GM12801 (cell line): ENCODE results near the gene SPINK14.

Experiments
- CTCF ChIP-seq: IDR thresholded peaks from one replicate; pipeline ENCODE4 v1.5.1; 2011; ENCODE audit warnings: control low read depth; ENCODE audit not compliant: insufficient read length; ENCODE audit errors: extremely low read depth

SPINK14 gene

GRCh38 chr5:148166550-148167283, 1.6 kb upstream of the SPINK14 start:
- TF ChIP-seq CTCF, result no peak

- no peak for TF ChIP-seq CTCF
These were observed 4.0 kb downstream of the SPINK14 start for GRCh38 chr5:148172377-148172776.

GRCh38 chr5:148176480-148176879, 8.1 kb downstream of the SPINK14 start:
- TF ChIP-seq CTCF, result no peak

- TF ChIP-seq CTCF, result no peak
These were observed 8.9 kb downstream of the SPINK14 start for GRCh38 chr5:148177207-148177606.

- no peak for TF ChIP-seq CTCF
These were observed 11.0 kb downstream of the SPINK14 start for GRCh38 chr5:148179234-148179824.

GRCh38 chr5:148186248-148187003, 18.1 kb downstream of the SPINK14 start:
- TF ChIP-seq CTCF, result no peak

- no peak for TF ChIP-seq CTCF
These were observed 22.7 kb downstream of the SPINK14 start for GRCh38 chr5:148191010-148191409.
